Mucosa of gallbladder (tissue), 1 donor: ENCODE results near the gene BCOR. TPM values are rescaled to one million over a fixed set of nuclear protein-coding genes. Genes with fewer than 3 reads are reported as not detected.
A peak's percentile ranks its signal among the peaks of the same experiment; 100 is the strongest.

ENCODE experiments used
- DNase-seq: peaks from one replicate; pipeline ENCODE4 v3.0.0-alpha.2; 2020; ENCODE audit warnings: low spot score
- total RNA-seq: library from RNA; stranded (reverse); gene quantifications from one replicate; pipeline ENCODE4 v1.2.1, GENCODE V29; 2021
- donor health status: DM: no; HTN: no; CAD: no.

BCOR gene
- total RNA-seq = 25.8 TPM

DNA sequence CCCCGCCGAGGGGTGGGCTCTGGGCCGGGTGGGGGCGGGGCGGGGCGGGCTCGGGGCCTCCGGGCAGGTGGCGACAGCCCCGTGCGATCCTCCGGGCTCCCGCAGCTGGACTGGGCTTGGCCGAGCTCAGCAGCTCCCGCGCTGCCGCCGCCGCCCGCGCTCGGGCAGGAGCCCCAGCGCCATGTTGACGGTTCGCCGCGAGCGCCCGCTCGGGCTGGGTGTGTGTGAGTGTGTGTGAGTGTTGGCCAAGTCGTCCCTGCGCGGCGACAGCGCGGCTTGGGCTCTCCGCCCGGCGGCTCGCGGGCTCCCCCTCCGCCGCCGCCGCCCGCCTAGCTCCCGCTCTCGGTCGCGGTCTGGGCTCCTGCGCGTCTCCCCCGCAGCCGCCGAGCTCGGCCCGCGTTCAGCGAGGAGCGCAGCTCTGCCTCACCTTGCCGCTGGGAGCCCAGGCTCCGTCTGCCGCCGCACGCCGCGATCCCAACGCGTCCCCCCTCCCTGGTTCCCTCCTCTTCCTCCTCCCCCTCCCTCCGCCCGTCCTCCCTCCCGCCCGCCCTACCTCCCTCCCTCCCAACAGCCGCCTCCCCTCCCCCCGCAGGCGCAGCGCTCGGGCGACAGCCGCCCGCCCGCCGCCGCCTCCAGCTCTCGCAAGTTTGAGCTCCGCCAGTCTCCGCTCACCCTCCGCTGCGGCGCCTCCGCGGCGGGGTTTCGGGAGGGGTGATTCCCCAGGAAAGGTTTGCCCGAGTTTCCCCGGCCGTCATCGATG is at the start of gene BCOR:
Gene BCOR (minus strand): TSS at position 455 of the 760 bp plus-strand sequence. CDS start 20,029 bp downstream, outside the sequence.
- DNase-seq = peak; percentile 70

DNA sequence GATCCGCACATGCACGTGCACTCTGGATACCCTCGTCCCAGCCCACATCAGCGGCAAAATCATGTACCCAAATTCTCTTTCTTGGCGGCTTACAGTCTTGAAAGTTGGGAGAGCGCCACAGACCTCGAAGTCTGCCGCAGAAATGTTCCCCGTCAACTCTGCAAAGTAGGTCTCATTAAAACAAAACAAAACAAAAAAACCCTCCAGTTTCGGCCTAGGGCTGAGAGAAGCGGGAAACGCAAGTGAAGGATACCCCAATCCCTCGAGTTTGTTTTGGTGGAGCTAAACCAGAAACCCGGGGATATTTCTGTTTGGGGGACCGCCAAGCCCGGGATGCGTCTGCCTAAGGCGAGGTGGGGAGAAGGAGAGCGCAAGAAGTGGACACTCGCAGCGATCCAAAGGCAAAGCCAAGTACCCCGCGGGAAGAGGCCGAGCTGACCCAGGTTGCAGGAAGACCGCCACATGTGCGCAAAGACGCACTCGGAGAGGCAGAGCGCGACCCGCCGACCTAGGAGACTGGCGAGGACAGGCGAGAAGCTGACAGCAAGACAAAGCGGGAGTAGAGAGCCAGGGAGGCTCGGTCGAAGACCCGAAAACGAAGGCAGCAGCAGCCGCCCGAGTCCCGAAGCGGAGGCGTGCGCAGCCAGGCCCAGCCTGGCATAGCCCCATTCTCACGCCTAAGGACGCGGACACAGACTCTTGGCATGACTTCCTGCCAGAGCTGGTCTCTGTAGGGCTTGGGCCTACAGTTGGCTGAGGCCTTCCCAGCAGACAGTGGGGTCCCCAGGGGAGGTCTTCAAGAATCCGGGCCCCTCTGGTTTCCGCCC is 49.6 kb upstream of the BCOR start:
- DNase-seq = no peak

DNA sequence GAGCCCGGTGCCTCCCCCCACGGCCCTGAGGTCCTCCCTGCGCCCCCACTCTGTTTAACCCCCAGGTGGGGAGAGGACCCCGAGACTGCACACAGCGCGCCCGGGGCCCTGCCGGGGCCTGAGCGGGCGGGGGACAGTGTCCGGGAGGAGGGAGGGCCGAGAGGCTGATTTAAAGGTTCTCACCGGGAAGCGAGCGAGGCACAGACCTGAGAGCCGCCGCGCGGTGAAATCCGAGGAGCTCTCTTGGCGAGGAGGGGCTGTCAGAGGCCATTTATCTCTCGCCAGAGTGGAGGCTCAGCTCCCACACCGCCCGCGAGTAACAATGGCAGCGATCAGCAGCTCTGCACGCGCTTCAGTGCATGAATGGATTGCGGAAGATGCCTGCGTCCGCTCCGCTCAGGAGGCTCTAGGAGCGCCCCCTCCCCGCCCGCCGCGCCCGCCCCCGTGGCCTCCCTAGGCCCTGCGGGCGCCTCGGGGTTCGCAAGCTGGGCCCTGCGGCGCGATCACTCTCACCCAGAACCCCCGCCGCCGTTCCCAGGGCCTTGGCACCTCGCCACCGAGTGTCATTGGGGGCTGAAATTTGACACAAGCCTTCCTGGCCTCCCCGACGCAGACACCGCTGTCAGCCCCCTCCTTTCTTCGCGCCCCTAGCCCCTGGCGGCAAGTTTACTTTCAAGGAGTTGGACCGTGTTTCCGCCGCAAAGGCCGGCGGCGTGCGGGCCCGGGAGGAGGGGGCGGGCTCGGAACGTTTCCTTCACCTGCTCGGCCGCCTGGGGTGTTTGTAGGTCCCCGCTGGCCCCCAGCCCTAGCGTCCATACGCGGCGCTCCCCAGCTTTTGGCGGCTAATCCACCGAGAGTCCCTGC is 48.7 kb upstream of the BCOR start:
- peak; percentile 31 for DNase-seq

DNA sequence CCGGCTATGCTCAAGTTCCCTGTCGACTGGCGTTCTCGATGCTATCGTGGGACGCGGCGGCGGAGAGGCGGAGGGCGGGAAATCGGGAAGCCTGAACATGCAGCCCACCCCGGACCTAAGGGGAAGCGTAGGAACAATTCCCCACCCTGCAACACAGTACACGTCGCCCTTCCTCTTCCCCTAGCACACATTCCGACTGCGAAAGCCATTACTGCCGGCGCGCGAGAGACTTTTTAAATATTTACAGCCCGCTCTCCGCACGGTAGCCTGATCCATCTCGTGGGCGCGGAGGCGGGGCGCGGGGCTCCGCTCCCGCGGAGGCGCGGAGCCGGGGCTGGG is 48.1 kb upstream of the BCOR start:
- DNase-seq = no peak

DNA sequence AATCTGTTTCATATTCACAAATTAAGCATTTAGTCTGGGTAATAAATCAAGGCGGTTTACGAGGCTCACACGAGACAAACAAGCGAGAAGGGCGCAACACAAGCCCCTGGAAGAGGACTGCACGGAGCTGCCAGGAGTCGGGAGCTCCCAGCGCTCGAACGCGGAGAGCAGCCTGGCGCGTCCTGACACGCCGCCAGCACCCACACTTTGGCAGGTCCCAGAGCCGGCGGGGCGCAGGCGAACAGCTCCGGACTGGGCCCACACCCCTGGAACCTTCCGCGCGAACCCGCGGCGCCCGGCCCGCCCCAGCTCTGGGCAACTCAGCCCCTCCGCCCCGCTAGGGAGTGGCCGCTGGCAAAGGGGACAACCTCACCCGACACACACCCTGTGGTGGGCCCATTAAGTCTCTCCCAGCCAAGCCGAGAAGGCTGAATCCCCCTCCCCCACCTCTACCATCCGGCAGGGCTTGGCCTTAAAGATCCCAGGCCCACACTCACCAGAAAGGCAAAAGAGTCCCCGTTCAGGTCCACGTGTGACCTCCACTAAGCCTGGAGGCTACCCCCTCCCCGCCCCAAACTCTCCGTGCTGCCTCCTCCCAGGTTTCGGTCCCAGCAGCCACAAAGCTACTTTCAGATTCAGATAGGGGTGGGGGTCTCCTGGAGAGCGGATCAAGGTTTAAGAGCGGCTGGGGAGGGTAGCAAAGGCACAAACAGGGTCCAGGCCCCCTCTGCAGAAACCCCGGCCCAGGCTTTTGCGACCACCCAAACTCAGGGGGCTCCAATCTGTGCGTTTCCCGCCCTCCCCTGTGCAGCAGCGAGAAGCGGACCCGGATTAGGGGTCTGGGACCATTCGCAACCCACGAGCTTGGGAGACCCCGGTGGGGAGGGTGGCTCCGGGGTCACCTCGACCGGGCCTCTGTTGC is 47.5 kb upstream of the BCOR start:
- DNase-seq = no peak

DNA sequence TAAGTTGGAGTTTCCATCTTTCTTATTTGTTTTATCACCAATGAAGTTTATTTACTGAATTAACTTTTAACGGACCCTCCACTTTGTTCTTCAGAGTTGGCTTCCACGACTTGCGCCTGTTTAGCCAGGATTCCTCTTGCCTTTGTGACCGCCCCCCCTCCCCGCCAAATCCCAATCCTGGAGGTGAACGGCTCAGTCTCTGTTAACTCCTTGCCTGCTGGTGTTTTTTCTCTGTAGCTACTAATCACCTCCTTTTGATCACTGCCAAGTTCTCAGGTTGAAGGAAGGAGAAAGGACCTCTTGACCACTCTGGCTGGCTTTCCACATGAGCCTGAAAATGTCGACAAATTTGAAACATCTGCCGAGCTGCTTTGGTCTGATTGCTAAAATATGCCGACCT is 46.8 kb upstream of the BCOR start:
- DNase-seq = no peak

DNA sequence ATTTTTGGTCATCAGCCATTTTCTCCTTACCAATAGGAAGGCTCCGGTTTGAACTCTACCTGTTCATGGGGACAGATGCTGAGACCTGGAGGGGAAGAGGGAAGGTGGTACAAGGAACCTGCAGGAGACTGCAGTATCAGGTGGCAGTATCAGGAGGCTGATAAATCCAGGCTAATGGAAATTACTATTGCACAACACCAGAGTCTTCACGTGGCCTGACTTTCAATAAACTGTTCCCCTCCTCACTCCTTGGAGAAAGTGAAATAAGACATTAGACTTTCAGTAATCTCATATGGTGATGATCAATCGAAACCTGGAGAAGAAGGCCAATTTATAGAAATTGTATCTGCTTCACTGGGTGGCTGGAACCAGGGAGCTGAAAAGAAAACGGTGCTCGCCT is 46.2 kb upstream of the BCOR start:
- DNase-seq = no peak

DNA sequence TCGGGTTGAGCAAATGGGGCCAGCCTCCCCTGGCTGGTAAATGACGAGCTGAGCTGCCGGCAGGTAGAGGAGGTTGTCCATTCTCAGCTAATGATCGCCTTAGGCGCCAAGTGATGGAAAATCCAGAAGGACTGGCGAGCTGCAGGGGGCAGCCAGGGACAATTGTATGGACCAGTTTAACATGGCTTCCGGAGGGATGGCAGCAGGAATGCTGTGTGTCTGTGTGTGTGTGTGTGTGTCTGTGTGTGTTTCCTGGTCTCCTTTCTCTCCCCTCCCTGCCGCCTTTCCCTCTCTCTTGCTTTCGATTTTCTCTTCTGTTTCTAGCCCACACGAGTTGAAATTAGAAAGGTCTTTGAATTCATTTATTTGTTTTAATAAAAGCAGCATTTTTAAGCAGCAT is 45.2 kb upstream of the BCOR start:
- no peak for DNase-seq

DNA sequence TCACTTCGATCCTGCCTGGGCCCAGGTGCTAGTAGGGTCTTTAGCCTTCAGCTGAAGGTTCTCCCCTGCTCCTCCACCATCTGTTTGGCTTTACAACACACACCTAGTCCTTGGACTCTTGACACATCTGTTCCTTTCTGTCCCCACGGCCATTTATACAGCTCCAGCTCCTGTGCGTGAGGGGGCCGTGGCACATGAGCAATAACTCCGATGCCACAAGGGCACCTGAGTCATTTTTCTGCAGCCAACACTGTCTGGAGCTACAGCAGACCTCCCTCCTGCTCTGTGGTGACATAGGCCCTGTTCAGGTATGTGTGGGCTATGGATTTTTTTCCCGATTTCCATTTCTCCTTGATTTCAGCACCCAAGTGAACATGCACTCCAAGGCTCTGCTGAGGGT is 44.7 kb upstream of the BCOR start:
- no peak for DNase-seq

DNA sequence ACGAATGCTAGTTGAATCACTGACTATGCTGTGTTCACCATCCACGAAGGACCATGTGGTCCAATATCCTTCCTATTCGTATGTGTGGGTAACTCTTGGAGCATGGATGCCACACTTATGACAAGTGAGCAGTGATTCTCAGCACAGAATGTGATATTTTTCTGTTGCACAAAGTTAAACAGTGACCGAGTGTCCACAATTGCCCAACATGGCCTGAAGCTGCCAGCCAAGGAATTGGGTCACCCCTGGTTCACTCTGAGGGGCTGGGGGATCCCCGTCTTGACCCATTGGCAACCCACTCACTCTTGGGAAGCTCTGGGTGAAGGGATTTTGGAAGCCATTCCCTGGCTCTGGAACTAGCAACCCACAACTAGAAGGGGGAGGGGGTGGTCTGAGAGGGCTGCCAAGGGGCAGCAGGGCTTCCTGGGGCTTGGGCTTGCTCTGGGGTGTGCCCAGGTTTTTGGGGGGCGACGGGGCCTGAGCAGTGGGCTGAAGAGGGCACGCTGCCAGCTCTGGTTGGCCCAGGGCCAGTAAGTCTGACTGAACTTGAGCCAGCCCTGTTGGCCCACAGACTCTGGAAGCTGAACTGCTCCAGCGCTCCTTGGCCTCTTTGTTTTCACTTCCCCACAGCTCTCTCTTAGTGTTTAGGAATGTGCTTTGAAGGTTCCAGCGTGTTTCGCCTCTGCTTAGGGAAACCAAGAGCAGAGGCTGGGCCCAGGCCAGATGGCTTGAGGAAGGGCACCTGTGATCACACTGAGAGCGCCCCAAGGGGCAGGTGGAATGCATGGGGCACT is 43.1 kb upstream of the BCOR start:
- DNase-seq = peak; percentile 26

DNA sequence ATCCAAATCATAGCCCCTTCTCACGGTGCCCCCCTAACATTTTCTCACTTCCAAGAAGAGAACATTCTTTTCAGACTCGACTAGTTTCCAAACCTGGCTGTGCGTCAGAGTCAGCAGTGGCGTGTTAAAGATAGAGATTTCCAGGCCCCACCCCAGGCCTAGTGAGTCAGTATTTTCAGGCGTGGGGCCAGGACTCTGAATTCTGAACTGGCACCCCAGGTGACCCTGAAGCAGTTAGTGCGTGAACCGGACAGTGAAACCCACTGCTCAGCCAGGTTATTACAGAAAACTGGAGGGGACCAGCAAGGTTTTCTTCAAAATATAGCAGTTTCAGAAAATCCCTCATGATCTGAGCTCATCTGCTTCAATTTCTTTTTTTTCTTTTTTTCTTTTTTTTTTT is 35.0 kb upstream of the BCOR start:
- peak; percentile 69 for DNase-seq

DNA sequence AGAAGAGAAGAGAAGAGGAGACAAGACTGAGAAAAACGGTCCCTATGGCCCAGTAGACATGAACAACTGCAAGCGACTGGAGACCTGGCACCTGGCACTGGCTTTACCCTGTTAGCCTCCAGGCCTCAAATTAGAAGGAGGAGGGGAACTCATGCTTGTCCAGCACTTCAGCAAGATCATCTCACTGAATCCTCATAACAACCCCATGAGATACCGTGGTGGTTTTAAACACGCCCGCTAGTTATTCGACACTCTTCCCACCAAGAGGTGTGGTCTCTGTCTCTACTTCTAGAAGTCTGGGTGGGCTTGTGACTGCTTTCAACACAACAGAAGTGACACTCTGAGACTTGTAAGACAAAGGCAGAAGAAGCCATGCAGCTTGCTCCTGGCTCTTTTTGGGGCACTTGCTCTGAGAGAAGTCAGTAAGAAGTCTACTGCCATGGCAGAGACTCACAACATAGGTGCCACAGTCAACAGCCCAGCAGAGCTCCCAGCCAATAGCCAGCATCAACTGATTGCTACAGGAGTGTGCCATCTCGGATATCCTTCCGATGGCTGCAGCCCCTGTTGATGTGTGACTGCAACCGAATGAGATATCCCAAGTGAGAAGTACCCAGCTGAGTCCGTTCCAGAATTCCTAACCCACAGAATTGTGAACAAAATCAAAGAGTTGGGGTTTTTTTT is 34.0 kb upstream of the BCOR start:
- no peak for DNase-seq

DNA sequence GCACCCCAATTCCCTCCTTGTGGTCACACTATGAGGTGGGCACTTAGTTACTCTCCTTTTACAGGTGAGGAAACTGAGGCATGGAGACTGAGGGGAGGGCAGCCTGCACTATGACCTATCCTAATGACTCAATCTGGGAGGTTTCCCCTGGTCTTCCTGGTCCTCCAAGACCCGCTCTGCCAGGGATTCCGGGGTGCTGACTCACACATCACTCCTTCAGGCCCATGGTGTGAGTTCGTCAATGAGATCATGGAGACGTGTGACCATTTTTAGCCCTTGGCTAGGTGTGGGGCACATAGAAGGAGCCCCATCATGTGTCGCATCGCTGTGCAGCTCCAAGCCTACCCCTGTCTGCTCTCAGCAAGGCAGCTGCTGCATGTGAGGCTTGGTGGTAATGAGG is 32.4 kb upstream of the BCOR start:
- no peak for DNase-seq

DNA sequence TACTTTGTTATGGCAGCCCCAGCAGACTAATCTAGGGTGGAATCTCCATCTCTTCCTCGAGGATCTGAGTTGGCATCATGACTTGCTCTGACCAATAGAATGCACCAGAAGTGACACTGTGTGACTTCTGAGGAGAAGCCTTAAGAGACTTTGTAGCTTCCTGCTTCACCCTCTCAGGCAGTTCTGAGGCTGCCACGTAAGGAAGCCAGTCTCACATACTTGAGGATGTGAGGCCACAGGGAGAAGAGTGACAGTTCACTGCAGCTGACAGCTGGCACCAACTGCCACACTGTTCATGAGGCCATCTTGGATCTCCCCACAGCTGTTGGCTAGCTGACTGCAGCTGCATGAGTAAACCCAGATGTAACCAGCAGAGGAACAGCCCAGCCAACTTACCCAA is 29.3 kb upstream of the BCOR start:
- DNase-seq = no peak

DNA sequence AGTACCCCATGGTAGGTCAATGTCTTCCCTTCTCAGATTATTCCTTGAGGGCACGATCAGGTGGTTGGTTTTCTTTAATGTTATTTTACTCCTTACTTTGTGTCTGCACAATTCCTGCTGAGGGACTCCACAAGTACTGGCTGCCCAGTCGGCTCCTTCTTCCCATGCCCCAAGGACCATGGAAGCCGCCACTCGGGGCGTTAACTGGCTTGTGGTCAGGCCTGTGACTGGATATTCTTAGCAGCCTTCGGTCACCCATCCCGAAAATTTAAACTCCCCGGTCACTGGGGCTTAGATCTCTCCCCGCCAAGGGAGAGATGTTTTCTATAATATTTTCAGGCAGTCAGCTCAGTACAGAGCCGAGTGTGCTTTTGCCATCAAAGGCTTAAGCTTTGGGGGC is 24.7 kb upstream of the BCOR start:
- no peak for DNase-seq

DNA sequence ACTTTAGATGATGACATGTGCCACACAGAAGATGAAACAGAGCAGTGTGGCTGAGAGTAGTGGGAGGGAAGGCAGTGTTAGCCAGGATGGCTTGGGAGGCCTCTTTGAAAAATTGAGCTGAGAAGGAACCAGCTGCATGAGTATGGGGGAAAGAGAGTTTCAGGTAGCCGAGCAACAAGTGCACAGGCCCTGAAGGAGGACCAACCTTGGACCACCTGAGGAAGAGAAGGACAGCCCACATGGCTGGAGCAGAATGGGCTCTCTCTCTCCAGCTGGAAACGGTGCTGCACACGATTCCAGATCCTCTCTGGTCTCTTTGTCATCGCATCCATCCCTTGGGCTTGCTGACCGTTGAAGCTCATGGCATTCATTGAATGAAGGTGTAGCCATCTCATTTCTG is 23.9 kb upstream of the BCOR start:
- DNase-seq = no peak

DNA sequence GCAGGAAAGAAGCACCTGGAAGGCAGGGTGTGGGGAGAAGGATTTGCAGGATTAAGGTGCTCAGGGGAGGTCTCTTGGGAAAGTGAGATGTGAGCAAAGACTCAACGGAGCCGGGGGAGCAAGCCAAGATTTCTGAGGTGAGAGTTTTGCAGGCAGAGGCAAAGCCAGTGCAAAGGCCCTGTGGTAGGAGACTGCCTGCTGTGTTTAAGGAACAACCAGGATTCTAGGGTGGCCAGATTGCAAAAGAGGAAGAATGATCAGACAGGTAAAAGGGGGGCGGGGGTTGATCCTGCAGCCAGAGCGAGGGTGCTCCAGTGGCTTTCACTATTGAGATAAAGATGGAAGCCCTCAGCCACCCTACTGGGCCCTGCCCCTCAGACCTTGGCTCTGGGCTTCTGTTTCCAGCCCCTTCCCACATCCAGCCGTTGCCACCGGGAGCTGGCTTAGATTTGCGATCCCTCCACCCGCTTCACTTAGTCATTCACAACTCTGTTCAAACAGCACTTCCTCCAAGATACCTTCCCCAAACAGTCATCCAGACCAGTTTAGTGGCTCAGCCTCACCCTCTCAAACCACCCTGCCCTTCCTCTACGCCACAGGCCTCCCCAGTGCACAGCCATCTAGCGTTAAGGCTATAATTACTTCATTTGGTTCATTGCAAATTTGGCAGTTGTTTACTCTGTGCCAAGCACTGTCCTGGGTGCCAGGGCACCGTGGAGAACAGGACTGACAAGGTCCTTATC is 23.3 kb upstream of the BCOR start:
- DNase-seq = no peak

DNA sequence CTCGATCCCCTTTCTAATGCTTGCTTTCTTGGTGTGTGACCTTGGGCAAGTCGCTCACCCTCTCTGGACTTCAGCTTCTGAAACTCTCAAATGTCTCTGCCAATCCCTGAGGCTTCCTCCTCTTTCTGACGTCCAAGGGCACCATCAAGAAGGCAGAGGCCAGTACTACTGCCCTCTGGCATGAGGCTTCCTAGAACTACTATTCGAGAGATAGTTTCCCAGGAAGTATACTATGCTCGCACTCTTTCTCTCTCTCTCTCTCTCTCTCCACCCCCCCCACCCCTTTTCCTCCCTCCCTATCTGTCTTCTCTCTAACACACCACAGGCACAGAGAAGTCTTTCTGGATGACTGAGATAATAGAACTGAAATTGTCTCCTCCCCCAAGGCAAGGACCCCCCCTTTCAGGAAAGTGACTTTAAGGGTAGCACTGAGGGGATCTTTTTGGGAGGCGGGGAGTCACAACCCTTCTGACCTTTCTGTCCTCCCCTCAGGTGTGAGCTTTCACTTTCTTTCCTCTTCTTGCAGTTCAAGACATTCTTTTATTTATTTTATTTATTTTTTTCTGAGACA is 20.0 kb upstream of the BCOR start:
- DNase-seq = no peak

DNA sequence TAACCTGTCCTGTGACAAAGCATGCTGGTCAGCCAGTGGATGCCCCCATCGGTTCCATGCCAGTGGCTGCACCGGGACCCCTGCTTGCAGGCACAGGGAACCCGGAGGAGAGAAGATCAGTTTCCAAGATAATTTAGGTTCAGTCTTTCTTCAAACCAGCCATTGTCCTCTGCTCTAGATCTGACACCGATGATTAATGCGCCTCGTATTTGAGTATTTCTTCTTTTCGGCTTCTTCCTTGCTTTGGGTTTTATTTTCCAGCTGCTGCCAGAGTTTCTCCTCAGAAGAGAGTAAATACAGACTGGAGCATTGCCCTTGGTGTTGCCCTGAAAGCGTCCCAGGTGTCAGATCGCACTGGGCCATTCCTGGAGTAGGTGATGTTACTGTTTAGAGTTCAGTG is 19.2 kb upstream of the BCOR start:
- DNase-seq = no peak
